Skin of body (tissue), 2 donors: Measurements from ENCODE around the gene ENOPH1. TPM values are rescaled to one million over a fixed set of nuclear protein-coding genes. Genes with fewer than 3 reads are reported as not detected.
A peak's percentile ranks its signal among the peaks of the same experiment; 100 is the strongest.
"Not testable (repeated sequence)": the region's sequence is repeated elsewhere in the genome, so short reads cannot be mapped to it uniquely, and the experiment has no call there.

ENCODE experiments used
- DNase-seq: peaks from one replicate; lab custom pipeline; 2025; lab: John Stamatoyannopoulos, UW
- total RNA-seq: library from RNA; depleted of rRNA; stranded (reverse); fragments of >200 nt; gene quantifications from one replicate; pipeline ENCODE4 v1.2.3, GENCODE V29; 2014

The ENOPH1 gene
- total RNA-seq, 1 donor from 2014 or later = 30.7 TPM

- DNase-seq = peak; percentile 0
Measured at GRCh38 chr4:82469791-82470345, 39.5 kb downstream of the ENOPH1 start.

GRCh38 chr4:82473080-82473479 lies 42.7 kb downstream of the ENOPH1 start:
- not testable (repeated sequence) for DNase-seq

GRCh38 chr4:82473621-82474164 lies 43.3 kb downstream of the ENOPH1 start:
- no peak for DNase-seq

- DNase-seq = not testable (repeated sequence)
Measured at GRCh38 chr4:82475931-82476330, 45.5 kb downstream of the ENOPH1 start.

- not testable (repeated sequence) for DNase-seq
Measured at GRCh38 chr4:82477469-82477868, 47.1 kb downstream of the ENOPH1 start.

- DNase-seq = no peak
Measured at GRCh38 chr4:82479562-82479961, 49.2 kb downstream of the ENOPH1 start.

- no peak for DNase-seq
Measured at GRCh38 chr4:82480771-82481505, 50.5 kb downstream of the ENOPH1 start.

GRCh38 chr4:82481506-82481840 lies 51.1 kb downstream of the ENOPH1 start:
- no peak for DNase-seq

- DNase-seq = no peak
Measured at GRCh38 chr4:82482387-82482786, 52.0 kb downstream of the ENOPH1 start.

- no peak for DNase-seq
Measured at GRCh38 chr4:82484996-82485783, 54.8 kb downstream of the ENOPH1 start.

GRCh38 chr4:82489076-82489475 lies 58.7 kb downstream of the ENOPH1 start:
- DNase-seq = no peak

GRCh38 chr4:82489987-82490386 lies 59.6 kb downstream of the ENOPH1 start:
- DNase-seq = no peak

- DNase-seq = no peak
Measured at GRCh38 chr4:82491251-82491960, 61.0 kb downstream of the ENOPH1 start.

- DNase-seq = no peak
Measured at GRCh38 chr4:82493721-82494425, 63.5 kb downstream of the ENOPH1 start.

- DNase-seq = no peak
Measured at GRCh38 chr4:82495666-82496065, 65.3 kb downstream of the ENOPH1 start.

GRCh38 chr4:82496349-82496748 lies 66.0 kb downstream of the ENOPH1 start:
- DNase-seq = no peak

- DNase-seq = no peak
Measured at GRCh38 chr4:82499738-82500434, 69.5 kb downstream of the ENOPH1 start.

GRCh38 chr4:82500435-82501153 lies 70.2 kb downstream of the ENOPH1 start:
- DNase-seq = no peak

GRCh38 chr4:82501154-82501442 lies 70.7 kb downstream of the ENOPH1 start:
- DNase-seq = no peak

GRCh38 chr4:82508011-82508410 lies 77.6 kb downstream of the ENOPH1 start:
- no peak for DNase-seq
